Measurements from ENCODE around the gene MAP7D3.

GRCh38 chrX:136195247-136195646 lies 56.0 kb downstream of the MAP7D3 start:
- TF ChIP-seq CTCF (IDR thresholded peaks at IDR 0.05; ENCODE audit: low read depth, low read length) (no peak), POLR2A (IDR thresholded peaks at IDR 0.05; ENCODE audit: extremely low read depth, insufficient read length) (no peak)
